HepG2 (cell line): ENCODE results near the gene DOCK10.

ENCODE experiments used
- ATF1 ChIP-seq: IDR thresholded peaks from 2 replicates; pipeline ENCODE4 v1.6.1; 2016; ENCODE audit warnings: mild to moderate bottlenecking, control low read depth
- EP300 ChIP-seq, 3 experiments: sonication (generic) in 1 of 3; formaldehyde crosslinking in 1 of 3; IDR thresholded peaks; 2 replicates each; pipeline versions ENCODE4 v1.5.1 to v1.6.1; 2011 to 2020; ENCODE audit warnings: low read depth in 2 of 3, low read length in 2 of 3, borderline replicate concordance in 1 of 3, improper control_type of control experiment in 1 of 3, mild to moderate bottlenecking in 1 of 3, missing genetic modification reagents in 1 of 3, moderate library complexity in 1 of 3
- HNRNPLL ChIP-seq: fragments of 200-400 bp; formaldehyde crosslinking; IDR thresholded peaks from 2 replicates; pipeline ENCODE4 v1.6.1; 2017; ENCODE audit warnings: mild to moderate bottlenecking, low read depth, low read length; ENCODE audit not compliant: poor library complexity, severe bottlenecking
- KMT2B ChIP-seq: IDR thresholded peaks from 2 replicates; pipeline ENCODE4 v1.6.1; 2016; ENCODE audit warnings: missing genetic modification reagents, missing compliant biosample characterization
- MTA3 ChIP-seq: sonication (generic); formaldehyde crosslinking; IDR thresholded peaks from 2 replicates; pipeline ENCODE4 v1.4.0; 2020; ENCODE audit warnings: missing genetic modification reagents
- ONECUT2 ChIP-seq: sonication (generic); formaldehyde crosslinking; IDR thresholded peaks from 2 replicates; pipeline ENCODE4 v1.4.0; 2020; ENCODE audit warnings: missing genetic modification reagents
- PHF21A ChIP-seq: sonication (generic); formaldehyde crosslinking; IDR thresholded peaks from 2 replicates; pipeline ENCODE4 v1.5.0; 2020; ENCODE audit warnings: mild to moderate bottlenecking, missing genetic modification reagents
- RELA ChIP-seq: sonication (generic); formaldehyde crosslinking; IDR thresholded peaks from 2 replicates; pipeline ENCODE4 v1.4.0; 2020; ENCODE audit warnings: missing genetic modification reagents
- TF ChIP-seq, protein P1 (sequence below): sonication (generic); formaldehyde crosslinking; IDR thresholded peaks from 2 replicates; pipeline ENCODE4 v1.4.0; 2020; ENCODE audit warnings: missing genetic modification reagents
- TF ChIP-seq, protein P2 (sequence below): sonication (generic); formaldehyde crosslinking; IDR thresholded peaks from 2 replicates; pipeline ENCODE4 v1.5.0; 2020; ENCODE audit warnings: mild to moderate bottlenecking, missing genetic modification reagents, moderate library complexity
- TF ChIP-seq, protein P3 (sequence below), 2 experiments: sonication (generic) in 1 of 2; formaldehyde crosslinking in 1 of 2; IDR thresholded peaks; 2 replicates each; pipeline versions ENCODE4 v1.4.0 to v1.6.1; 2018 to 2020; ENCODE audit warnings: missing genetic modification reagents in 2 of 2, borderline replicate concordance in 1 of 2, low read depth in 1 of 2, mild to moderate bottlenecking in 1 of 2, missing biosample characterization in 1 of 2
- TF ChIP-seq, protein P4 (sequence below): sonication (generic); formaldehyde crosslinking; IDR thresholded peaks from 2 replicates; pipeline ENCODE4 v1.5.1; 2020; ENCODE audit warnings: mild to moderate bottlenecking, moderate library complexity, missing genetic modification reagents
- TF ChIP-seq, protein P5 (sequence below): sonication (generic); formaldehyde crosslinking; IDR thresholded peaks from 2 replicates; pipeline ENCODE4 v1.9.0; 2021; ENCODE audit warnings: mild to moderate bottlenecking, missing genetic modification reagents

DNA sequence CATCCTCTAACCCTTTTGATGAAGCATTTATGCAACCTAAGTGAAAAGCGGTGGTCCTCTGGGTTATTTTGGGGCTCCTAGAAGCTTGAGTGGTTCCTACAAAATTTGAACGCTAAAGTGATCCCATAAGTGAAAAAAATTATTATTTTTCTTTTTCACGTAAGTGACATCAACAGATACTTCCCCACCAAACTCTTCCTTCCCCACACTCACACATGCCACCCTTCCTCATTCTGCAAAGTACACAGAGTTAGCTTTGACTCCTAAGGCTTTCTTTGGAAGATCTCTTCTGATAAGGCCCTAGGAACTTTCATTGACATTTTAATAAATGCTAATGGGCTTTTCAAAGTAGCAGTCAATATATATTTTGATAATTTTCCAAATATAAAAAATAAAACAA lies 109.7 kb downstream of the DOCK10 start:
- TF ChIP-seq, protein P1, sequence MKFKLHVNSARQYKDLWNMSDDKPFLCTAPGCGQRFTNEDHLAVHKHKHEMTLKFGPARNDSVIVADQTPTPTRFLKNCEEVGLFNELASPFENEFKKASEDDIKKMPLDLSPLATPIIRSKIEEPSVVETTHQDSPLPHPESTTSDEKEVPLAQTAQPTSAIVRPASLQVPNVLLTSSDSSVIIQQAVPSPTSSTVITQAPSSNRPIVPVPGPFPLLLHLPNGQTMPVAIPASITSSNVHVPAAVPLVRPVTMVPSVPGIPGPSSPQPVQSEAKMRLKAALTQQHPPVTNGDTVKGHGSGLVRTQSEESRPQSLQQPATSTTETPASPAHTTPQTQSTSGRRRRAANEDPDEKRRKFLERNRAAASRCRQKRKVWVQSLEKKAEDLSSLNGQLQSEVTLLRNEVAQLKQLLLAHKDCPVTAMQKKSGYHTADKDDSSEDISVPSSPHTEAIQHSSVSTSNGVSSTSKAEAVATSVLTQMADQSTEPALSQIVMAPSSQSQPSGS (CRISPR knock-in tag) = no peak
- TF ChIP-seq KMT2B (CRISPR knock-in tag) (no peak), PHF21A (CRISPR knock-in tag) (no peak), MTA3 (CRISPR knock-in tag) (no peak), ATF1 (CRISPR knock-in tag) (no peak), ONECUT2 (CRISPR knock-in tag) (no peak), HNRNPLL (no peak), EP300 (IDR thresholded peaks at IDR 0.05; ENCODE audit: low read depth in 2 of 2, low read length in 2 of 2) (no peak), EP300 (CRISPR knock-in tag; IDR thresholded peaks at IDR 0.05; ENCODE audit: borderline replicate concordance) (no peak), RELA (CRISPR knock-in tag) (no peak)
- TF ChIP-seq, protein P2, sequence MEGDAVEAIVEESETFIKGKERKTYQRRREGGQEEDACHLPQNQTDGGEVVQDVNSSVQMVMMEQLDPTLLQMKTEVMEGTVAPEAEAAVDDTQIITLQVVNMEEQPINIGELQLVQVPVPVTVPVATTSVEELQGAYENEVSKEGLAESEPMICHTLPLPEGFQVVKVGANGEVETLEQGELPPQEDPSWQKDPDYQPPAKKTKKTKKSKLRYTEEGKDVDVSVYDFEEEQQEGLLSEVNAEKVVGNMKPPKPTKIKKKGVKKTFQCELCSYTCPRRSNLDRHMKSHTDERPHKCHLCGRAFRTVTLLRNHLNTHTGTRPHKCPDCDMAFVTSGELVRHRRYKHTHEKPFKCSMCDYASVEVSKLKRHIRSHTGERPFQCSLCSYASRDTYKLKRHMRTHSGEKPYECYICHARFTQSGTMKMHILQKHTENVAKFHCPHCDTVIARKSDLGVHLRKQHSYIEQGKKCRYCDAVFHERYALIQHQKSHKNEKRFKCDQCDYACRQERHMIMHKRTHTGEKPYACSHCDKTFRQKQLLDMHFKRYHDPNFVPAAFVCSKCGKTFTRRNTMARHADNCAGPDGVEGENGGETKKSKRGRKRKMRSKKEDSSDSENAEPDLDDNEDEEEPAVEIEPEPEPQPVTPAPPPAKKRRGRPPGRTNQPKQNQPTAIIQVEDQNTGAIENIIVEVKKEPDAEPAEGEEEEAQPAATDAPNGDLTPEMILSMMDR = no peak
- TF ChIP-seq, protein P3, sequence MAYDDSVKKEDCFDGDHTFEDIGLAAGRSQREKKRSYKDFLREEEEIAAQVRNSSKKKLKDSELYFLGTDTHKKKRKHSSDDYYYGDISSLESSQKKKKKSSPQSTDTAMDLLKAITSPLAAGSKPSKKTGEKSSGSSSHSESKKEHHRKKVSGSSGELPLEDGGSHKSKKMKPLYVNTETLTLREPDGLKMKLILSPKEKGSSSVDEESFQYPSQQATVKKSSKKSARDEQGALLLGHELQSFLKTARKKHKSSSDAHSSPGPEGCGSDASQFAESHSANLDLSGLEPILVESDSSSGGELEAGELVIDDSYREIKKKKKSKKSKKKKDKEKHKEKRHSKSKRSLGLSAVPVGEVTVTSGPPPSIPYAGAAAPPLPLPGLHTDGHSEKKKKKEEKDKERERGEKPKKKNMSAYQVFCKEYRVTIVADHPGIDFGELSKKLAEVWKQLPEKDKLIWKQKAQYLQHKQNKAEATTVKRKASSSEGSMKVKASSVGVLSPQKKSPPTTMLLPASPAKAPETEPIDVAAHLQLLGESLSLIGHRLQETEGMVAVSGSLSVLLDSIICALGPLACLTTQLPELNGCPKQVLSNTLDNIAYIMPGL (CRISPR knock-in tag; IDR thresholded peaks at IDR 0.05; ENCODE audit: borderline replicate concordance in 1 of 2, low read depth in 1 of 2) = no peak
- TF ChIP-seq, protein P4, sequence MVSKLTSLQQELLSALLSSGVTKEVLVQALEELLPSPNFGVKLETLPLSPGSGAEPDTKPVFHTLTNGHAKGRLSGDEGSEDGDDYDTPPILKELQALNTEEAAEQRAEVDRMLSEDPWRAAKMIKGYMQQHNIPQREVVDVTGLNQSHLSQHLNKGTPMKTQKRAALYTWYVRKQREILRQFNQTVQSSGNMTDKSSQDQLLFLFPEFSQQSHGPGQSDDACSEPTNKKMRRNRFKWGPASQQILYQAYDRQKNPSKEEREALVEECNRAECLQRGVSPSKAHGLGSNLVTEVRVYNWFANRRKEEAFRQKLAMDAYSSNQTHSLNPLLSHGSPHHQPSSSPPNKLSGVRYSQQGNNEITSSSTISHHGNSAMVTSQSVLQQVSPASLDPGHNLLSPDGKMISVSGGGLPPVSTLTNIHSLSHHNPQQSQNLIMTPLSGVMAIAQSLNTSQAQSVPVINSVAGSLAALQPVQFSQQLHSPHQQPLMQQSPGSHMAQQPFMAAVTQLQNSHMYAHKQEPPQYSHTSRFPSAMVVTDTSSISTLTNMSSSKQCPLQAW (CRISPR knock-in tag) = no peak
- TF ChIP-seq, protein P5, sequence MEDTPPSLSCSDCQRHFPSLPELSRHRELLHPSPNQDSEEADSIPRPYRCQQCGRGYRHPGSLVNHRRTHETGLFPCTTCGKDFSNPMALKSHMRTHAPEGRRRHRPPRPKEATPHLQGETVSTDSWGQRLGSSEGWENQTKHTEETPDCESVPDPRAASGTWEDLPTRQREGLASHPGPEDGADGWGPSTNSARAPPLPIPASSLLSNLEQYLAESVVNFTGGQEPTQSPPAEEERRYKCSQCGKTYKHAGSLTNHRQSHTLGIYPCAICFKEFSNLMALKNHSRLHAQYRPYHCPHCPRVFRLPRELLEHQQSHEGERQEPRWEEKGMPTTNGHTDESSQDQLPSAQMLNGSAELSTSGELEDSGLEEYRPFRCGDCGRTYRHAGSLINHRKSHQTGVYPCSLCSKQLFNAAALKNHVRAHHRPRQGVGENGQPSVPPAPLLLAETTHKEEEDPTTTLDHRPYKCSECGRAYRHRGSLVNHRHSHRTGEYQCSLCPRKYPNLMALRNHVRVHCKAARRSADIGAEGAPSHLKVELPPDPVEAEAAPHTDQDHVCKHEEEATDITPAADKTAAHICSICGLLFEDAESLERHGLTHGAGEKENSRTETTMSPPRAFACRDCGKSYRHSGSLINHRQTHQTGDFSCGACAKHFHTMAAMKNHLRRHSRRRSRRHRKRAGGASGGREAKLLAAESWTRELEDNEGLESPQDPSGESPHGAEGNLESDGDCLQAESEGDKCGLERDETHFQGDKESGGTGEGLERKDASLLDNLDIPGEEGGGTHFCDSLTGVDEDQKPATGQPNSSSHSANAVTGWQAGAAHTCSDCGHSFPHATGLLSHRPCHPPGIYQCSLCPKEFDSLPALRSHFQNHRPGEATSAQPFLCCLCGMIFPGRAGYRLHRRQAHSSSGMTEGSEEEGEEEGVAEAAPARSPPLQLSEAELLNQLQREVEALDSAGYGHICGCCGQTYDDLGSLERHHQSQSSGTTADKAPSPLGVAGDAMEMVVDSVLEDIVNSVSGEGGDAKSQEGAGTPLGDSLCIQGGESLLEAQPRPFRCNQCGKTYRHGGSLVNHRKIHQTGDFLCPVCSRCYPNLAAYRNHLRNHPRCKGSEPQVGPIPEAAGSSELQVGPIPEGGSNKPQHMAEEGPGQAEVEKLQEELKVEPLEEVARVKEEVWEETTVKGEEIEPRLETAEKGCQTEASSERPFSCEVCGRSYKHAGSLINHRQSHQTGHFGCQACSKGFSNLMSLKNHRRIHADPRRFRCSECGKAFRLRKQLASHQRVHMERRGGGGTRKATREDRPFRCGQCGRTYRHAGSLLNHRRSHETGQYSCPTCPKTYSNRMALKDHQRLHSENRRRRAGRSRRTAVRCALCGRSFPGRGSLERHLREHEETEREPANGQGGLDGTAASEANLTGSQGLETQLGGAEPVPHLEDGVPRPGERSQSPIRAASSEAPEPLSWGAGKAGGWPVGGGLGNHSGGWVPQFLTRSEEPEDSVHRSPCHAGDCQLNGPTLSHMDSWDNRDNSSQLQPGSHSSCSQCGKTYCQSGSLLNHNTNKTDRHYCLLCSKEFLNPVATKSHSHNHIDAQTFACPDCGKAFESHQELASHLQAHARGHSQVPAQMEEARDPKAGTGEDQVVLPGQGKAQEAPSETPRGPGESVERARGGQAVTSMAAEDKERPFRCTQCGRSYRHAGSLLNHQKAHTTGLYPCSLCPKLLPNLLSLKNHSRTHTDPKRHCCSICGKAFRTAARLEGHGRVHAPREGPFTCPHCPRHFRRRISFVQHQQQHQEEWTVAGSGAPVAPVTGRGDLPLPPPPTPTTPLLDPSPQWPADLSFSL = no peak
